ENCODE measurements around the gene SAMD14.

The SAMD14 gene

GRCh38 chr17:50129728-50130558 is at the start of gene SAMD14:
TSS of gene SAMD14 (minus strand) at chr17:50130160. CDS start at chr17:50124959, 5,201 bp downstream.
- DNase-seq: peak; percentile 47

- peak; percentile 66 for DNase-seq
Observed at GRCh38 chr17:50177983-50178834, 48.2 kb upstream of the SAMD14 start.

- no peak for DNase-seq
Observed at GRCh38 chr17:50177476-50177875, 47.5 kb upstream of the SAMD14 start.

- DNase-seq: no peak
Observed at GRCh38 chr17:50176559-50177357, 46.8 kb upstream of the SAMD14 start.

GRCh38 chr17:50175035-50175807 is 45.3 kb upstream of the SAMD14 start:
- no peak for DNase-seq

- no peak for DNase-seq
Observed at GRCh38 chr17:50174444-50174843, 44.5 kb upstream of the SAMD14 start.

- no peak for DNase-seq
Observed at GRCh38 chr17:50173335-50173941, 43.5 kb upstream of the SAMD14 start.

- no peak for DNase-seq
Observed at GRCh38 chr17:50172936-50173334, 43.0 kb upstream of the SAMD14 start.

GRCh38 chr17:50172130-50172529 is 42.2 kb upstream of the SAMD14 start:
- DNase-seq: no peak

GRCh38 chr17:50171371-50172071 is 41.6 kb upstream of the SAMD14 start:
- DNase-seq: no peak

- DNase-seq: no peak
Observed at GRCh38 chr17:50170662-50171370, 40.9 kb upstream of the SAMD14 start.

- DNase-seq: no peak
Observed at GRCh38 chr17:50169881-50170459, 40.0 kb upstream of the SAMD14 start.

- peak; percentile 69 for DNase-seq
Observed at GRCh38 chr17:50169121-50169764, 39.3 kb upstream of the SAMD14 start.

- DNase-seq: no peak
Observed at GRCh38 chr17:50168319-50168718, 38.4 kb upstream of the SAMD14 start.

- DNase-seq: no peak
Observed at GRCh38 chr17:50167371-50167770, 37.4 kb upstream of the SAMD14 start.

GRCh38 chr17:50166518-50167181 is 36.7 kb upstream of the SAMD14 start:
- DNase-seq: no peak

GRCh38 chr17:50165867-50166517 is 36.0 kb upstream of the SAMD14 start, which contains the start of gene SGCA:
TSS of gene SGCA (plus strand) at chr17:50166005. CDS start at chr17:50166041, 36 bp downstream.
- no peak for DNase-seq

- no peak for DNase-seq
Observed at GRCh38 chr17:50165466-50165865, 35.5 kb upstream of the SAMD14 start.
